Activated B cell treated with CpG ODN at 0.5 μM for 24 hours (primary cell): ENCODE measurements around the gene PNLIPRP2. TPM values are rescaled to one million over a fixed set of nuclear protein-coding genes. Genes with fewer than 3 reads are reported as not detected.

Experiments used
- ATAC-seq: fragments of 200-7000 bp; cut with Tn5 transposase; one replicate; pipeline ENCODE4 v1.10.0; 2021; ENCODE audit warnings: low read depth, mild to moderate bottlenecking, moderate library complexity
- CTCF ChIA-PET: fragments of 350-600 bp; sonication (Branson Sonifier 250); formaldehyde crosslinking; loops from one replicate; lab custom pipeline; 2021; ENCODE audit warnings: antibody characterized with exemption; lab: Charles Lee
- POLR2A ChIA-PET: fragments of 350-600 bp; sonication (Branson Sonifier 250); formaldehyde crosslinking; loops from one replicate; lab custom pipeline; 2021; ENCODE audit warnings: antibody characterized with exemption; lab: Charles Lee
- DNase-seq: peaks from one replicate; pipeline ENCODE4 v3.0.0; 2022
- H3K27ac Mint-ChIP-seq: one replicate; pipeline ENCODE4 v1.8.0; 2020; ENCODE audit warnings: mixed read lengths
- H3K27me3 Mint-ChIP-seq: one replicate; pipeline ENCODE4 v1.8.0; 2021; ENCODE audit warnings: mixed read lengths
- H3K36me3 Mint-ChIP-seq: one replicate; pipeline ENCODE4 v1.8.0; 2021; ENCODE audit warnings: low read depth, mixed read lengths
- H3K4me1 Mint-ChIP-seq: one replicate; pipeline ENCODE4 v1.8.0; 2021; ENCODE audit warnings: mixed read lengths
- H3K4me3 Mint-ChIP-seq: one replicate; pipeline ENCODE4 v1.8.0; 2020; ENCODE audit warnings: mild to moderate bottlenecking, mixed read lengths
- H3K9me3 Mint-ChIP-seq: one replicate; pipeline ENCODE4 v1.8.0; 2020; ENCODE audit warnings: mixed read lengths
- CTCF ChIP-seq: fragments of 200-600 bp; IDR thresholded peaks from one replicate; pipeline ENCODE4 v1.8.0; 2022; ENCODE audit warnings: antibody characterized with exemption, mild to moderate bottlenecking
- intact Hi-C: fragments of 100-400 bp; cut with micrococcal nuclease; formaldehyde crosslinking; loops from one replicate; pipeline ENCODE4 v1.15.1; 2024
- total RNA-seq: library from RNA; stranded (reverse); gene quantifications from 2 replicates; pipeline ENCODE4 v1.2.3, GENCODE V29; 2022

PNLIPRP2 gene
- total RNA-seq, 1 donor from 2014 or later, result not detected

- Mint-ChIP-seq H3K27me3 (peaks cover 3% of the 10 kb centered on the region), H3K9me3 (no peaks in the 10 kb centered on the region), H3K4me1 (no peaks in the 10 kb centered on the region), H3K36me3 (no peaks in the 10 kb centered on the region), H3K27ac (no peak overlapping the region), H3K4me3 (no peak overlapping the region)
- no peak for TF ChIP-seq CTCF
- intact Hi-C loops, result no loop called here
- ChIA-PET CTCF (no interaction called here), POLR2A (no interaction called here)
- ATAC-seq (no peak), DNase-seq (no peak)
Measured at GRCh38 chr10:116660860-116661259, 40.1 kb downstream of the PNLIPRP2 start.

DNA sequence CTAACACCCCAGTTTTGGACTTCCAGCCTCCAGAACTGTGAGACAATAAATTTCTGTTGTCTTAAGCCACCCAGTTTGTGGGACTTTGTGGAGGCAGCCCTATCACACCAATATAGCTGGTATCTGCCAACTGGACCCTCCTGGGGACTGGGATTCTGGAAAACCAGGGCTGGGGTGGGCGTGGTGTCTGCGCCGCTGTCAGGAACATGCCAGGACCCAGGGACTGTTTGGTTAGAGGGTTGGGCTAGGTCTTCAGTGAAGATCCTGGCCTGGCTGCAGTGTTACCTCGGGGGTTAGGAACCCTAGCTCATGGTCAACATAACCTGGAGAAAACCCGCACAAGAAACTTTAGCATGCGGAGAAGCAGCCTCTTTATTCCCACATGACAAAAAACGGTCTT, 42.6 kb downstream of the PNLIPRP2 start:
- Mint-ChIP-seq H3K36me3 (no peaks in the 10 kb centered on the region), H3K4me1 (no peaks in the 10 kb centered on the region), H3K9me3 (no peaks in the 10 kb centered on the region), H3K27me3 (no peaks in the 10 kb centered on the region), H3K4me3 (no peak overlapping the region), H3K27ac (no peak overlapping the region)
- ATAC-seq (no peak), DNase-seq (no peak)
- no peak for TF ChIP-seq CTCF
- CTCF ChIA-PET, result no interaction called here
- intact Hi-C loops, result no loop called here
- POLR2A ChIA-PET, result no interaction called here

- DNase-seq, result no peak
- no peaks in the 10 kb centered on the region for H3K4me1 Mint-ChIP-seq
- no peaks in the 10 kb centered on the region for H3K9me3 Mint-ChIP-seq
- ChIA-PET CTCF (no interaction called here), POLR2A (no interaction called here)
- H3K27ac Mint-ChIP-seq, result no peak overlapping the region
- no peak for TF ChIP-seq CTCF
- intact Hi-C loops, result no loop called here
- no peak for ATAC-seq
- H3K36me3 Mint-ChIP-seq, result no peaks in the 10 kb centered on the region
- peaks cover 6% of the 10 kb centered on the region for H3K27me3 Mint-ChIP-seq
- H3K4me3 Mint-ChIP-seq, result no peak overlapping the region
Measured at GRCh38 chr10:116664631-116665030, 43.9 kb downstream of the PNLIPRP2 start.

DNA sequence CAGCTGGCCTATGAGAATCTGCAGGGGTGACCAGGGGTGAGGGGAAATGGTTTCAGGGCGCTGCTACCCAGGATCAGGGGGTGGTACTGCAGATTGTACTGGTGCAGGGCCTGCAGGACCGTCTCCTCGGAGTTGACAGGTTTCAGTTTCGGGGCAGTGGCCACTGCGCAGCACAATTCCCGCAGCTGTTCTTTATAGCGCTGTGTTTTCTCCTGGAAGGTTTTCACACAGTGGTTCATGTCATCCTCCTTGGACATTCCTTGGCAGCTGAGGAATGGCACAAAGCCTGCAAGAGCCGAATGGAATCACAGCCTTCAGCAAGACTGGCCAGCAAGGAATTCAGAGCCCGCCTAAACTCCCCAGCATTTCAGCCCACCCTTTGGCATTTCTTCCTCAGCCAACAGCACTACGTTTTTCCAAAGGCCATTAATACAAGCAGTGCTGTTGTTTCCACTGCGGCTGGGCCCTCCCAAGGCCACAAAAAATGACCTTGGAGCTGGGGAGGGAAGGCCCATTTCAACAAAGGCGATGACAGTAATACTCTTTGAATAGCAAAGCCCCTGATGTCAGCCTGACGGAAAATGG, 44.9 kb downstream of the PNLIPRP2 start:
- POLR2A ChIA-PET, result no interaction called here
- CTCF ChIA-PET, result no interaction called here
- TF ChIP-seq CTCF, result no peak
- DNase-seq (no peak), ATAC-seq (no peak)
- Mint-ChIP-seq H3K27ac (no peak overlapping the region), H3K4me3 (no peak overlapping the region), H3K36me3 (no peaks in the 10 kb centered on the region), H3K27me3 (peaks cover 6% of the 10 kb centered on the region), H3K4me1 (no peaks in the 10 kb centered on the region), H3K9me3 (no peaks in the 10 kb centered on the region)
- intact Hi-C loops, result no loop called here

GRCh38 chr10:116667484-116667883, 46.7 kb downstream of the PNLIPRP2 start:
- no peak for ATAC-seq
- no peak overlapping the region for H3K4me3 Mint-ChIP-seq
- H3K9me3 Mint-ChIP-seq, result no peaks in the 10 kb centered on the region
- TF ChIP-seq CTCF, result no peak
- H3K27me3 Mint-ChIP-seq, result peaks cover 8% of the 10 kb centered on the region
- POLR2A ChIA-PET, result no interaction called here
- no peaks in the 10 kb centered on the region for H3K4me1 Mint-ChIP-seq
- intact Hi-C loops, result no loop called here
- no peak overlapping the region for H3K27ac Mint-ChIP-seq
- no peaks in the 10 kb centered on the region for H3K36me3 Mint-ChIP-seq
- no peak for DNase-seq
- CTCF ChIA-PET, result no interaction called here
